HL-60 (cell line): Measurements from ENCODE around the gene OLFML2B.

Source experiments
- GABPA ChIP-seq: IDR thresholded peaks from 2 replicates; pipeline ENCODE4 v1.6.1; 2012; ENCODE audit warnings: low read depth
- POLR2AphosphoS5 ChIP-seq: IDR thresholded peaks from 2 replicates; pipeline ENCODE4 v1.6.1; 2012; ENCODE audit warnings: low read depth
- SPI1 ChIP-seq: IDR thresholded peaks from 2 replicates; pipeline ENCODE4 v1.6.1; 2012; ENCODE audit warnings: low read depth, mild to moderate bottlenecking, borderline replicate concordance
- TF ChIP-seq, protein P1 (sequence below): IDR thresholded peaks from one replicate; pipeline ENCODE4 v1.5.1; 2011; ENCODE audit warnings: low read length, control low read depth, inconsistent platforms; ENCODE audit not compliant: insufficient read depth

GRCh38 chr1:161946071-161946987, 77.3 kb downstream of the OLFML2B start:
- TF ChIP-seq, protein P1, sequence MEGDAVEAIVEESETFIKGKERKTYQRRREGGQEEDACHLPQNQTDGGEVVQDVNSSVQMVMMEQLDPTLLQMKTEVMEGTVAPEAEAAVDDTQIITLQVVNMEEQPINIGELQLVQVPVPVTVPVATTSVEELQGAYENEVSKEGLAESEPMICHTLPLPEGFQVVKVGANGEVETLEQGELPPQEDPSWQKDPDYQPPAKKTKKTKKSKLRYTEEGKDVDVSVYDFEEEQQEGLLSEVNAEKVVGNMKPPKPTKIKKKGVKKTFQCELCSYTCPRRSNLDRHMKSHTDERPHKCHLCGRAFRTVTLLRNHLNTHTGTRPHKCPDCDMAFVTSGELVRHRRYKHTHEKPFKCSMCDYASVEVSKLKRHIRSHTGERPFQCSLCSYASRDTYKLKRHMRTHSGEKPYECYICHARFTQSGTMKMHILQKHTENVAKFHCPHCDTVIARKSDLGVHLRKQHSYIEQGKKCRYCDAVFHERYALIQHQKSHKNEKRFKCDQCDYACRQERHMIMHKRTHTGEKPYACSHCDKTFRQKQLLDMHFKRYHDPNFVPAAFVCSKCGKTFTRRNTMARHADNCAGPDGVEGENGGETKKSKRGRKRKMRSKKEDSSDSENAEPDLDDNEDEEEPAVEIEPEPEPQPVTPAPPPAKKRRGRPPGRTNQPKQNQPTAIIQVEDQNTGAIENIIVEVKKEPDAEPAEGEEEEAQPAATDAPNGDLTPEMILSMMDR = no peak
- no peak for TF ChIP-seq GABPA
- no peak for TF ChIP-seq SPI1
- TF ChIP-seq POLR2AphosphoS5 = no peak
